Activated naive CD8-positive, alpha-beta T cell (primary cell): ENCODE results near the gene KCNH4.
A peak's percentile ranks its signal among the peaks of the same experiment; 100 is the strongest.

Experiments used
- H3K27ac Mint-ChIP-seq: one replicate; pipeline ENCODE4 v1.8.0; 2021; ENCODE audit warnings: mixed read lengths
- H3K27me3 Mint-ChIP-seq: one replicate; pipeline ENCODE4 v1.8.0; 2021; ENCODE audit warnings: mixed read lengths
- H3K36me3 Mint-ChIP-seq: one replicate; pipeline ENCODE4 v1.8.0; 2021; ENCODE audit warnings: mixed read lengths
- H3K4me1 Mint-ChIP-seq: one replicate; pipeline ENCODE4 v1.8.0; 2021; ENCODE audit warnings: low read depth, mixed read lengths
- H3K4me3 Mint-ChIP-seq: one replicate; pipeline ENCODE4 v1.8.0; 2021; ENCODE audit warnings: mild to moderate bottlenecking, mixed read lengths
- H3K9me3 Mint-ChIP-seq: one replicate; pipeline ENCODE4 v1.8.0; 2021; ENCODE audit warnings: low read depth, mixed read lengths

The KCNH4 gene

DNA sequence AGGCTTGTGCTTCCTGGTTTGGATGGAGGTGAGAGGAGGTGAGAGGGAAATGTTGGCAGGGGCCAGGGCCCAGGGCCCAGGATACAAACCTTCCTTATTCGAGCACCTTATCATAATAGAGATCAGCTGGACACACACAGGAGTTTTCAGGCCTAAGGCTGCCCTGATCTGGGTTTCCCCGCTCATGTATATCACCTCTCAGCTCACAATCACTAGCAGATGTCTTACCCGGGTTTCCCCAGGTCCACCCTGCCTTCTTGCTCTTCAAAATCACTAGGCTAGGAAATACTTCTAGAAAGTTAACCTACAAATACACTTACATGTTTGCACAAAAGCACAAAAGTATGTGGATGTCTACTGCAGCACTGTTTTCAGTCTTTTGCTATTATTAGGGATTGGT, 54.1 kb downstream of the KCNH4 start:
- H3K4me1 Mint-ChIP-seq, result peaks cover 11% of the 10 kb centered on the region
- no peak overlapping the region for H3K4me3 Mint-ChIP-seq
- H3K27ac Mint-ChIP-seq, result peak overlapping the region; percentile 17
- peaks cover 5% of the 10 kb centered on the region for H3K36me3 Mint-ChIP-seq
- no peaks in the 10 kb centered on the region for H3K27me3 Mint-ChIP-seq
- no peaks in the 10 kb centered on the region for H3K9me3 Mint-ChIP-seq

DNA sequence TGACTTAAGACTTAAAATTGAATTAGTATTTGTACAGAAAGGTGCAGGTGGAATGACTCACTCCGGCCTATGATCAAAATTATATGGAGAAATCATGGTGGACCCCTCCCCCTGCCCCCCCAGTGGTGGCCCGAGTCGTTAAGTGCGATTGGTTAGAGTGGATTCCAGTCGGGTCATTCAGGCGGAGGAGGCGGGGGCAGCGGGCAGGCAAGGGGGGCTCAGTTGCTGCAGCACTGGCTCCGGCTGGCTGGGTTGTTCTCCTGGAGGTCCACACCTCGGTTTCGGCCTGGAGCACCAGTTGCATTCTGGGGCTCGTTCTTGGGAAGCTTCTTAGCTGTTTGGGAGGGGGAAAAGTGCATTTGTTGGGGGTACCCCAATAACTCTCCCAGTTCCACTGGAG, 55.4 kb downstream of the KCNH4 start:
- Mint-ChIP-seq H3K27me3 (no peaks in the 10 kb centered on the region), H3K36me3 (peaks cover 5% of the 10 kb centered on the region), H3K4me3 (no peak overlapping the region), H3K9me3 (no peaks in the 10 kb centered on the region), H3K27ac (no peak overlapping the region), H3K4me1 (peaks cover 6% of the 10 kb centered on the region)

DNA sequence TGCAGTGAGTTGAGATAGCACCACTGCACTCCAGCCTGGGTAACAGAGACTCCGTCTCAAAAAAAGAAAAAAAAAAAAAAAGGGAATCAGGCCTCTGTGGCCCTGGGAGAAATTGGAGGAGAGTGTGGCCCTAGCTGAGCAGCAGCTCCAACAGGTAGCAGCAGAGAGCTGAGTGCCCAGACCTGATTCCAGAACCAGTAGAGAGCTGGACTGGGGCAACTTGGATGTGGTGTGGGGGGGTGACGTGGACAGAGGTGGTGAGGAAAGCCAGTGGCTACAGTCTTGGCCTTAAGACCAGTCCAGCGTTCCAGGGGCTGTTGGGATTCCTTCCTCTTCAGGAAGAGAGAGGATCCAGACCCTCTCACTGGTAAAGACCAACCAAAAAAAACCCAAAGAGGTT, 56.7 kb downstream of the KCNH4 start:
- Mint-ChIP-seq H3K9me3 (no peaks in the 10 kb centered on the region), H3K36me3 (peaks cover 5% of the 10 kb centered on the region), H3K27me3 (no peaks in the 10 kb centered on the region), H3K27ac (no peak overlapping the region), H3K4me1 (peaks cover 12% of the 10 kb centered on the region), H3K4me3 (no peak overlapping the region)

DNA sequence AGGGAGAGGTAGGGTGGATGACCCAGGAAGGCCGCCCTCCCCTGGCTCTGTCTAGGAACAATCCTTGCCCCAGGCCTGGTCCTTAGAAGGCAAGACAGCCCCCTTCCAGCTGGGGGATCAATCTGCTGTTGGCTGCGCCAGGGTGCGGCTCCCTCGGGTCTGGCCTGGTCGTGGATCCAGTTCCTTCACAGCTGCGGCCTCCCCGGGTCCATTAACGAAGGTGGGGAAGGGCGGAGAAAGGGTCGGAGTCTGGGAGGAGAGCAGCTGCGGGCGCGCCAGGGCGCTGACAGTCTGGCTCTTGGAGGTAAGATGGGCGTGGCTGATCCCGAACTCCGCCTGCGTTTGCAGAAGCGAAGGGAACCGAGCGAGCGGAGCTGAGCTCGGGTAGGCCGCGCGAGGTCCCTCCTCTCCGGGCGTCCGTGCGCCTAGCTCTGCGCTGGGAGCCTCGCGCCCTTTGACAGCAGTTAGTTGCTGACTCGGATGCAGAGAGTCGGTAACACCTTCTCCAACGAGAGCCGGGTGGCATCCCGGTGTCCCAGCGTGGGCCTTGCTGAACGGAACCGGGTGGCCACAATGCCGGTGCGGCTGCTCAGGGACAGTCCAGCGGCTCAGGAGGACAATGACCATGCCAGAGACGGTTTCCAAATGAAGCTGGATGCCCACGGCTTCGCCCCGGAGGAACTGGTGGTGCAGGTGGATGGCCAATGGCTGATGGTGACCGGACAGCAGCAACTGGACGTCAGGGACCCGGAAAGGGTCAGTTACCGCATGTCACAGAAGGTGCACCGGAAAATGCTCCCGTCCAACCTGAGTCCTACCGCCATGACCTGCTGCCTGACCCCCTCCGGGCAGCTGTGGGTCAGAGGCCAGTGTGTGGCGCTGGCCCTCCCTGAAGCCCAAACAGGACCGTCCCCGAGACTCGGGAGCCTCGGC, 58.3 kb downstream of the KCNH4 start, which contains the start of gene HSPB9:
Gene HSPB9 (plus strand): TSS at position 434 of the 933 bp plus-strand sequence. CDS start 47 bp downstream, at position 481.
- H3K9me3 Mint-ChIP-seq, result no peaks in the 10 kb centered on the region
- peak within 1 kb of the TSS; percentile 83 for H3K4me3 Mint-ChIP-seq
- no peaks in the 10 kb centered on the region for H3K27me3 Mint-ChIP-seq
- H3K36me3 Mint-ChIP-seq, result peaks cover 3% of the 10 kb centered on the region
- peak within 1 kb of the TSS; percentile 76 for H3K27ac Mint-ChIP-seq
- peaks cover 16% of the 10 kb centered on the region for H3K4me1 Mint-ChIP-seq

DNA sequence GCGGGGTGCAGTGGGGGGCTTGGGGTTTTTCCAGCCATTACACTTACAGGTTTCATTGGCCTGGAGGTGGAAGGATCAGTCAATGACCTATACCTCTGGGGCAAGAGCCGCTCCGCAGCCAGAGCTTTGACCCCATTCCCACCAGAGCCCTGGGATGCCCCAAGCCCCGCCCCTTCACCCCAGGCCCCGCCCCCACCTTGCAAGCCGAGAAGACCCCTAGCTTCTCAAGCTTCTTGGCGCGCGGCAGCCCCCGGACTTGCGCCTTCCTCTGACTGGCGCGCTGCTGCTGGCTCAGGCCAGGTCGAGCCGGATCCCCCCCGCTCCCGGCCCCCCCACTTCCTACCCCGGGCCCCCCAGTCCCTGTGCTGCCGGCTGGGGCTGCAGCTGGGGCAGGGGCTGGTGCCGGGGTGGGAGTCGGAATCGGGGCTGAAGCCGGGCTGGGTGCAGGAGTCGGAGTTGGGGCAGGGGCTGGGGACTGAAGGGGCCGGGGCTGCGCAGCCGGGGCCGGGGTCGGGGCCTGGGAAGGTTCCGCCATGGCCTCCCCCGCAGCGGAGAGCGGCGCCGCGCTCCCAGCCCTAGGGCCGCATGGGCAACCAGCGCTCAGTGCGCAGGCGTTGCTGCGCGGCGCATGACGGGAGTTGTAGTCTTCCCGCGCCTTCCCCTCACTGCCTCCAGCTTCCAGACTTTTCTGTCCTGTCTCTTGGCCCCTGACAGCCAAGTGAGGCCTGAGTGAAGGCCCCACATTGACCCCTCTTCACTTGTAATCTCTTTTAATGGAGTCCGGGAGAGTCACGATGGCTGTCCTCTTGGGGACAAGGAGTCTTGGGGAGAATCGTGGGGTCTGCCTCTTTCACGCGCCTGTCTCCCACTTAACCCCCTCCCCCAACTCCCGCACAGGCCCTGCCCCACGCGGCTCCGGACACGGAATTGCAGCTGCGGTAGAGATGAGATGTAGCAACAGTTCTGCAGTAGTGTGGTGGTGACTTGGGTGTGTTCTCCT, 59.9 kb downstream of the KCNH4 start, which contains the start of gene KAT2A:
Gene KAT2A (minus strand): TSS at position 598 of the 1,000 bp plus-strand sequence. CDS start 63 bp downstream, at position 535.
- Mint-ChIP-seq H3K4me1 (peaks cover 22% of the 10 kb centered on the region), H3K27me3 (no peaks in the 10 kb centered on the region), H3K9me3 (no peaks in the 10 kb centered on the region), H3K4me3 (peak within 1 kb of the TSS; percentile 83), H3K36me3 (peaks cover 2% of the 10 kb centered on the region), H3K27ac (peak within 1 kb of the TSS; percentile 76)

DNA sequence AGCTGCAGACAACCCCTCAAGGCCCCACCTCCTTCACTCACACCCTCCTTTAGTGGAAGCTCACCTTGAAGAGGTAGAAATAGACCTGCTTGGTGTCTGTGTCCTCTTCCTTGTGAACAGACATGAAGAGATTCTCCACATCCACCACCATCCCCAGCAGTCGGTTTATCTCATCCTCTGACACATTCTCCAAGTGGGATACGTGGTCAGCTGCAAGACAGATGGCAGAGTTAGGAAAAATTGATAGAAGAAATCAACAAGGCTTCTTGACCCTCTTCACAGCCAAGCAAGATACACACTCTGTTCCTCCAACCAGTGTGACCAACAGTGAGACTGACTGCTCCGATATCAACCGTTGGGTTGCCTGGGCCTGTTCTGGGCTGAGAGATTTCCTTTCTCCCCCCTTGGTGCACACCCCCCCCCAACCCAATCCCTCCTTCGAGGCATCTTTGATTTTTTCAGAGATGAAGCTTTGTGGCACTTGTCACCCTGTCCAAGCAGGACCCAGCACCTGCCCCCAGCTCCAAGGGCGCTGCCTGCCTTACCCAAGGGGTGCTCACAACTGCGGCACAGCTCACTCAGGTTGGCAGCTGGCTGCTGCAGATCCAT, 60.7 kb downstream of the KCNH4 start:
- Mint-ChIP-seq H3K9me3 (no peaks in the 10 kb centered on the region), H3K27me3 (no peaks in the 10 kb centered on the region), H3K4me1 (peaks cover 26% of the 10 kb centered on the region), H3K4me3 (peak overlapping the region; percentile 83), H3K27ac (peak overlapping the region; percentile 73), H3K36me3 (peaks cover 2% of the 10 kb centered on the region)

DNA sequence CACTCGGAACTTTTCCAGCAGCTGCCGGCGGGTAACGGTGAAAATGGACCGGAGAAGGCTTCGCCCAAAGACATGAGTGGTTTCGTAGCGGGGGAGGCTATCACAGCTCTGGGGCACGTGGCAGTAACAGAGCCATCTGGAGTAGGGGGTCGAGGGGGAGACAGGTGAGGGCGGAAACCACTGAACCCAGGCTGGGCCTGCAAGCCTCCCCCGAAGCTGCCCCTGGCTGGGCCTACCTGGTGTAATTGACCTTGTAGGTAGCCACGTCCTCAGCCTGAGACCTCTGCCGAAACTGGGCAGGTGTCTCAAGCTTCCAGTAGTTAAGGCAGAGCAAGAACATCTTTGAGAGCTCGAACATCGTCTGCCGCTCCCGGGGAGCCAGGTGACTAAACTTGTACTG, 61.6 kb downstream of the KCNH4 start:
- no peaks in the 10 kb centered on the region for H3K27me3 Mint-ChIP-seq
- no peaks in the 10 kb centered on the region for H3K9me3 Mint-ChIP-seq
- no peak overlapping the region for H3K4me3 Mint-ChIP-seq
- H3K27ac Mint-ChIP-seq, result no peak overlapping the region
- H3K36me3 Mint-ChIP-seq, result peaks cover 2% of the 10 kb centered on the region
- peaks cover 26% of the 10 kb centered on the region for H3K4me1 Mint-ChIP-seq

DNA sequence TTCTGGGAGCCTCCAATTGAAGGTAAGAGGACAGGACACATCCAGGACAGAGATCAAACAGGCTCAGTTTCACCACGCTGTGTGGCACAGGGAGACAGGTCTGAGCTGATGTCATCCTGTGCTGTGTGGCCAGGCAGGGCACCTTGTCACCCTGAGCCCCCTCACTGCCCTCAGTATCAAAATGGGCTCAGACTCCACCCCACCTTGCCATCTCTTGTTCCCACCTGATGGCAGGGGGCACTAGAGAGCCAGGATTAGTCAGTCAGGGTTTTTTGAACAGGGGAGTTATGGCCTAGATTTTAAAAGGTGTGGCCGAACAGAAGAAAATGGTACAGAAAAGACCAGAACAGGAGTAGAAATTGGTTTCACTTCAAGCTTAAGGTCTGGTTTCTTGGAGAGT, 62.4 kb downstream of the KCNH4 start:
- peaks cover 26% of the 10 kb centered on the region for H3K4me1 Mint-ChIP-seq
- peaks cover 2% of the 10 kb centered on the region for H3K36me3 Mint-ChIP-seq
- no peaks in the 10 kb centered on the region for H3K27me3 Mint-ChIP-seq
- peak overlapping the region; percentile 36 for H3K27ac Mint-ChIP-seq
- peak overlapping the region; percentile 74 for H3K4me3 Mint-ChIP-seq
- H3K9me3 Mint-ChIP-seq, result no peaks in the 10 kb centered on the region

DNA sequence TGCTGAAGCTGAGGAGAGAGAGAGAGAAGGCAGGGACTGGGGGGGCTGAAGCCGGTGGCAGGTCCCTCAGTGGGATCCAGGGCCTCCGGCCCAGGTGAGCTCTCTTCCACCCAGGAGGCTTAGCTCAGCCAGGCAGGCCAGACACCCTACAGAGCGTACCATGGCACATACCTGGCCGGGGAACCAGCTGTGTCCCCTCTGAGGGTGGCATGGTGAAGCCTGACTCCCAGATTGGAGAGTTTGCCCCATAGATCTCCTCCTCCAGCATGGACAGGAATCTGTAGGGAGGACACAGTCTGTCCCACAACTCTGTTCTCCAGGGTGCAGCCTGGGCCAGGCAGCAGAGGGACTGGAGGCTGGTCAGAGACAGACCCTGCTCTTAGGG, 62.8 kb downstream of the KCNH4 start:
- Mint-ChIP-seq H3K36me3 (peaks cover 2% of the 10 kb centered on the region), H3K4me1 (peaks cover 26% of the 10 kb centered on the region), H3K9me3 (no peaks in the 10 kb centered on the region), H3K4me3 (peak overlapping the region; percentile 74), H3K27me3 (no peaks in the 10 kb centered on the region), H3K27ac (no peak overlapping the region)

DNA sequence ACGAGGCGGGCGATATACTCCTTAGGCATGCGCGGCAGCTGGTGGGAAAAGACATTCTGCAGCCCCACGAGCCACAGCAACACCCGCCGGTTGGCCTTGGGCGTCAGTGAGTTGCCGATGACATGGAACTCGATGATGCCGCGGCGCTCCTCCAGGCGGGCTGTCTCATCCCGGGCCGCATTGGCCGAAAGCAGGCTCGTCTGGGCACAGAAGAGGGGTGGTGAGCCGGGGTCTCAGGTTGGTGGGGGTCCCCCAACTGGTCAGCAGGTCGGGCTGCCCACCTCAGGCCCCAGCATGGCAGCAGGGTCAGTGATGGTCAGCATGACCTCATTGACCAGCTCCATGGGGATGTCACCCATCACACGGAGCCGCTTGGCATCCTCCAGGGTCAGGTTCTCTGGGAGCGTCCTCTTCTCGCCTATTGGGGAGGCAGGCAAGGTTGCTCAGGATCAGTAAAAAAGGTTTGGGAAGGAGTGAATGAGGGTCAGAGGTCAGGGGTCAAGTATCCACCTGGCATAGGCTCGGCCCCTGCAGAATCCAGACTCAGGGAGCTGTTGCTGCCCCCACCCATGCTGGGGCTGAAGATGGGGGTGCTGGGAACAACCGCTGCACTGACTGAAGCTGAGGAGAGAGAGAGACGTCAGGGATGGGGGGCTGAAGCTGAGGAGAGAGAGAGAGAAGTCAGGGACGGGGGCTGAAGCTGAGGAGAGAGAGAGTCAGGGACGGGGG, 63.4 kb downstream of the KCNH4 start:
- Mint-ChIP-seq H3K27me3 (no peaks in the 10 kb centered on the region), H3K9me3 (no peaks in the 10 kb centered on the region), H3K4me3 (no peak overlapping the region), H3K36me3 (peaks cover 2% of the 10 kb centered on the region), H3K27ac (no peak overlapping the region), H3K4me1 (peaks cover 30% of the 10 kb centered on the region)

DNA sequence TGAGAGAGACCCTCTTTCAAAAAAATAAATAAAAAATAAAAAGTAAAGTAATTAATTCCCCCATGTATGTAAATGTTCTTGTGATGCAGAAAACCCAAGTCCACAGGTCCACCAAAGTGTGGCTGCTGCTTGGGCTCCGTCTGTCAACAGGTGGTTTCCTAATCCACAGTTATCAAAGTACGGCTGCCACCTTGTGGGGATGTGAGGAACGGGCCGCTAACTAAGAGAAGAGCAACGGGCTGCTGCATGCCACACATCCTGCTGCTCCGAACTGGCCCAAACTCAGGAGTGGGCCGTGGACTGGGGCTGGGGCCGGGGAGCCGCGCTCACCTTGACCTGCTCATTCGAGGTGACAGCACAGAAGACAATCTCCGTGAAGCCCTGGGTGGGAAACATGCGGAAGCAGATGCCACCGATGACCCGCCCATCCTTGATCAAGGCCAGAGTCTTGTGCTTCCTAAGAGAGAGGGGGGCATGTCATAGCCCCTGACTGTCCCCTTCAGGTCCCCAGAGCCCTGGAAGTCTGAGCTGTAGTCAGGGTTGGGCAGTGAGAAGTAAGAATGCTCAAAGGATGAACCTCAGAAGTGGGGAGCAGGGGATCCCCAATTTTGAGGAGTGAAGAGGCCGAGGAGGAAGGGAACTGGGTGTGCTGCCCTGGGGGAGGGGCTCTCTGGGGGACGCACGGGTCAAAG, 64.1 kb downstream of the KCNH4 start:
- H3K9me3 Mint-ChIP-seq, result no peaks in the 10 kb centered on the region
- peaks cover 35% of the 10 kb centered on the region for H3K4me1 Mint-ChIP-seq
- peak overlapping the region; percentile 78 for H3K27ac Mint-ChIP-seq
- H3K27me3 Mint-ChIP-seq, result no peaks in the 10 kb centered on the region
- peaks cover 2% of the 10 kb centered on the region for H3K36me3 Mint-ChIP-seq
- H3K4me3 Mint-ChIP-seq, result peak overlapping the region; percentile 57

DNA sequence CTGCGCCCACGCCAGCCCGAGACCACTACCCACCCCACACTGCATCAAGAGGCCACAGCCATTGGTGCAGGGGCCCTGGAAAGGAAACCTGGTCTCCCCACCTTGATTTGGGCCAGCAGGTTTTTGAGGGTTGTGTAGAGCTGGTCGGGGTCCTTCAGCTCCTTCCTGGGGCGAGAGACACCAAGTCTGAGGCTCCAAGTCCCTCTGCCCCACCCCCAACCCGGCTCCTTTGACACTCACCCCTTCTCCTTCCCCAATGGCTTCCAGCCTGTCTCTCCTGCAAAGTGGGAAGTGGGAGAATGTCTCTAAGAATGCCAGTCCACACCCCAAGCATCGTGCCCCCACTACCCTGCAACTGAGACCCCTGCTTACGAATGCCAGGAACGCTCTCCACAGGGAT, 66.8 kb downstream of the KCNH4 start:
- H3K4me1 Mint-ChIP-seq, result peaks cover 42% of the 10 kb centered on the region
- H3K36me3 Mint-ChIP-seq, result peaks cover 4% of the 10 kb centered on the region
- no peak overlapping the region for H3K4me3 Mint-ChIP-seq
- H3K9me3 Mint-ChIP-seq, result no peaks in the 10 kb centered on the region
- H3K27me3 Mint-ChIP-seq, result no peaks in the 10 kb centered on the region
- H3K27ac Mint-ChIP-seq, result no peak overlapping the region

DNA sequence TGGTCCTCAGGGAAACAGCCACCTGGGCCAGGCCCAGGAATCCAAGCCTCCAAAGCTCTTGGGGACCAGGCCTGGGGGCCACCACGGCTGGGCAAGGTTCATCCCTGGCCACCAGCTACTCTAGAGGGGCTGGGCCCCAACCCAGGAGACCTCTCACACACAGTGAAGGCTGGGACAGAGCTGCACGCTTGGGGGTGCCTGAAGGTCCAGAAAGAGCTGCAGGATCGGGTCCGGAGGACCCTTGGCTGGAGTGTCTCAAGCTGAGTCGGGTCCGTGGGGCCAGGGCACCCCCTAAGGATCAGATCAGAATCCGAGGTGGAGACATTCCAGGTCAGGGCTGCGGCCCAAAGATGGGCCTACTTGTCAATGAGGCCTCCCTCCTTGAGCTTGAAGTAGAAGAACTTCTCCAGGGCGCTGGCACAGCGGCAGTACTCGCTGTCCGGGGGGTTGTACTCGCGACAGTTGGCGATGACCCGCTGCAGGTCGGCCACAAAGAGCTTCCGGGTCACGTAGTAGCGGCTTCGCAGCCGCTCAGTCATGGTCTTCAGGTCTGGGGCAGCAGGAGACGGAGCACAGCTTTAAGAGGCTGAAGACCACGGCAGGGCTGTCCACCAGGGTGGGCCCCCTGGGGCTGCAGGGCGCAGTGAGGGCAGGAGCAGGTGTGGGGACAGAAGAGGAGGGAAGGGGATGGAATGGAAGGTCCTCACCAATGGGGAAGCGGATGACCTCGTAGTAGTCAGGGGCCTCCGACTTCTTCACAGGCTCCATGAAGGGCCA, 67.5 kb downstream of the KCNH4 start:
- Mint-ChIP-seq H3K4me1 (peaks cover 40% of the 10 kb centered on the region), H3K27me3 (no peaks in the 10 kb centered on the region), H3K9me3 (no peaks in the 10 kb centered on the region), H3K27ac (no peak overlapping the region), H3K4me3 (no peak overlapping the region), H3K36me3 (peaks cover 4% of the 10 kb centered on the region)
